GM19452 (cell line): Measurements from ENCODE around the gene CCDC171.
"Not testable (repeated sequence)": the region's sequence is repeated elsewhere in the genome, so short reads cannot be mapped to it uniquely, and the experiment has no call there.

Experiments used
- ATAC-seq: cut with Tn5 transposase; IDR thresholded peaks from one replicate; pipeline ENCODE4 v1.9.1; 2021; ENCODE audit not compliant: unreplicated experiment

CCDC171 gene

GRCh38 chr9:15552636-15553527 is at the start of gene CCDC171:
CCDC171 (plus strand) TSS chr9:15553043; CDS start chr9:15564089, 11,046 bp downstream.
- peak; percentile 72 for ATAC-seq

GRCh38 chr9:15505921-15506320 is 46.9 kb upstream of the CCDC171 start:
- no peak for ATAC-seq

GRCh38 chr9:15509931-15510788 is 42.7 kb upstream of the CCDC171 start:
- ATAC-seq: peak; percentile 45

GRCh38 chr9:15510789-15511575 is 41.9 kb upstream of the CCDC171 start, which contains the start of gene PSIP1:
PSIP1 (minus strand) TSS chr9:15510970; CDS start chr9:15510188, 782 bp downstream.
- ATAC-seq: peak; percentile 80

- no peak for ATAC-seq
These were observed 40.6 kb upstream of the CCDC171 start for GRCh38 chr9:15512204-15512603.

- no peak for ATAC-seq
These were observed 40.0 kb upstream of the CCDC171 start for GRCh38 chr9:15512889-15513288.

GRCh38 chr9:15513335-15513734 is 39.5 kb upstream of the CCDC171 start:
- ATAC-seq: no peak

GRCh38 chr9:15519831-15520230 is 33.0 kb upstream of the CCDC171 start:
- no peak for ATAC-seq

GRCh38 chr9:15521254-15521653 is 31.6 kb upstream of the CCDC171 start:
- ATAC-seq: no peak

GRCh38 chr9:15522130-15522755 is 30.6 kb upstream of the CCDC171 start:
- no peak for ATAC-seq

GRCh38 chr9:15524845-15525455 is 27.9 kb upstream of the CCDC171 start:
- ATAC-seq: no peak

- no peak for ATAC-seq
These were observed 26.9 kb upstream of the CCDC171 start for GRCh38 chr9:15525958-15526357.

GRCh38 chr9:15527035-15527434 is 25.8 kb upstream of the CCDC171 start:
- ATAC-seq: not testable (repeated sequence)

- ATAC-seq: peak; percentile 88
These were observed 23.1 kb upstream of the CCDC171 start for GRCh38 chr9:15529566-15530324.

GRCh38 chr9:15531380-15531779 is 21.5 kb upstream of the CCDC171 start:
- no peak for ATAC-seq

GRCh38 chr9:15541872-15542271 is 11.0 kb upstream of the CCDC171 start:
- ATAC-seq: no peak

GRCh38 chr9:15542624-15543023 is 10.2 kb upstream of the CCDC171 start:
- ATAC-seq: no peak

- ATAC-seq: no peak
These were observed 9.6 kb upstream of the CCDC171 start for GRCh38 chr9:15543047-15543813.
